GM12872 (cell line): Measurements from ENCODE around the gene INO80.

Experiments used
- TF ChIP-seq, protein P1 (sequence below): IDR thresholded peaks from 3 replicates; pipeline ENCODE4 v1.5.1; 2011; ENCODE audit warnings: low read depth, mild to moderate bottlenecking, low read length, moderate library complexity; ENCODE audit not compliant: insufficient read depth

The INO80 gene

DNA sequence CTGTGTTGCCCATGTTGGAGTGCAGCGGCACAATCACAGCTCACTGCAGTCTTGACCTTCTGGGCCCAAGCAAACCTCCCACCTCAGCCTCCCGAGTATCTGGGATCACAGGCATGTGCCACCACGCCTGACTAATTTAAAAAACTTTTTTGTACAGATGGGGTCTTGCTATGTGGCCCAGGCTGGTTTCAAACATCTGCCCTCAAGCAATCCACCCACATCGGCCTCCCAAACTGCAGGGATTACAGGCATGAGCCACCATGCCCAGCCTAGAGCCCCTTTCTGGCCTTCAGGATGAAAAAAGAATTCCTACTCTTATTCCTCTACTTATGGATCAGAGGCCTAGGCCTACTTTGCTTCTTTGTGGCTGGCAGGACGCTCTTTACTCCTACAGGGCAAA, 123.3 kb downstream of the INO80 start:
- TF ChIP-seq, protein P1, sequence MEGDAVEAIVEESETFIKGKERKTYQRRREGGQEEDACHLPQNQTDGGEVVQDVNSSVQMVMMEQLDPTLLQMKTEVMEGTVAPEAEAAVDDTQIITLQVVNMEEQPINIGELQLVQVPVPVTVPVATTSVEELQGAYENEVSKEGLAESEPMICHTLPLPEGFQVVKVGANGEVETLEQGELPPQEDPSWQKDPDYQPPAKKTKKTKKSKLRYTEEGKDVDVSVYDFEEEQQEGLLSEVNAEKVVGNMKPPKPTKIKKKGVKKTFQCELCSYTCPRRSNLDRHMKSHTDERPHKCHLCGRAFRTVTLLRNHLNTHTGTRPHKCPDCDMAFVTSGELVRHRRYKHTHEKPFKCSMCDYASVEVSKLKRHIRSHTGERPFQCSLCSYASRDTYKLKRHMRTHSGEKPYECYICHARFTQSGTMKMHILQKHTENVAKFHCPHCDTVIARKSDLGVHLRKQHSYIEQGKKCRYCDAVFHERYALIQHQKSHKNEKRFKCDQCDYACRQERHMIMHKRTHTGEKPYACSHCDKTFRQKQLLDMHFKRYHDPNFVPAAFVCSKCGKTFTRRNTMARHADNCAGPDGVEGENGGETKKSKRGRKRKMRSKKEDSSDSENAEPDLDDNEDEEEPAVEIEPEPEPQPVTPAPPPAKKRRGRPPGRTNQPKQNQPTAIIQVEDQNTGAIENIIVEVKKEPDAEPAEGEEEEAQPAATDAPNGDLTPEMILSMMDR: no peak

GRCh38 chr15:40992241-40992741, 123.8 kb downstream of the INO80 start:
- TF ChIP-seq, protein P1: no peak

GRCh38 chr15:40991355-40991754, 124.7 kb downstream of the INO80 start:
- TF ChIP-seq, protein P1: no peak

- TF ChIP-seq, protein P1: no peak
These were observed 125.3 kb downstream of the INO80 start for GRCh38 chr15:40990789-40991188.

DNA sequence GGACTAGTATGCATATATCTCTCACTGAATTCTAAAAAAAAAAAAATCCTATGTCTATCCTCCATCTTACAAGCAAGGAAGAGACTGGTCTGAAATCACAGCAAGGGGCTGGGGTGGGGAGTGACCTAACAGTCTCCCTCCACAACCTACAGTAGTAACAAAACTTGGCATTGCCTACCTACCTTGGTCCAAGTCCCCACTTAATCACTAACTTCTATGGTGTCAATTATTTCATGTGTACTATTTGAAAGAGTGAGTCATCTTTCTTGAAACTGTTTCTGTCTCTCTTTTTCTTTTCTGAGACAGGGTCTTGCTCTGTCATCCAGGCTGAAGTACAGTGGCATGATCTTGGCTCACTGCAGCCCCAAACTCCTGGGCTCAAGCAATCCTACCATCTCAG, 126.0 kb downstream of the INO80 start:
- TF ChIP-seq, protein P1: no peak

DNA sequence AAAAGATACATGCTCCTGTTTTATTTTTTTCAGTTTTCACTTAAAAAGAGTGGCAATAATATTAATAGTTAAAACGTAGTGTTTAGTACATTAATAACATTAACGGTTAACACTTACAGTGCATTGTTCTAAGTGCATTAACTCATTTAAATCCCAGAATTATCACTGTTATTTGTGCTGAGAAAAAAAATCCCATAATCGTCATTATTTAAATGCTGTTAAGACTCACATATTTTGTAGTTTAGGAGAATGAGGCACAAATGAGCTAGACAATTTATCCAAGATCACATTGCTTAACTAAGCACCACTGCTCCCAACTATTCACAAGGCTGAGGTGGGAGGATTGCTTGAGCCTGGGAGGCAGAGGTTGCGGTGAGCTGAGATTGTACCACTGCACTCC, 127.9 kb downstream of the INO80 start:
- TF ChIP-seq, protein P1: no peak

GRCh38 chr15:40986820-40987219, 129.3 kb downstream of the INO80 start:
- TF ChIP-seq, protein P1: no peak
